Naive thymus-derived CD8-positive, alpha-beta T cell (primary cell): ENCODE measurements around the gene REX1BD. TPM values are rescaled to one million over a fixed set of nuclear protein-coding genes. Genes with fewer than 3 reads are reported as not detected.
"Not testable (repeated sequence)": the region's sequence is repeated elsewhere in the genome, so short reads cannot be mapped to it uniquely, and the experiment has no call there.

ENCODE experiments used
- ATAC-seq, 2 donors: fragments of 150-1000 bp; cut with Tn5 transposase in 1 of 2; sonication (Bioruptor Pico), chemical (Tn5 transposase) in 1 of 2; 1 replicate in 1 of 2; 2 replicates in 1 of 2; pipeline ENCODE4 v1.10.0; 2021; ENCODE audit warnings: mild to moderate bottlenecking in 2 of 2, moderate library complexity in 2 of 2
- POLR2A ChIA-PET: fragments of 350-600 bp; sonication (Branson Sonifier 250); formaldehyde crosslinking; loops from one replicate; lab custom pipeline; 2021; ENCODE audit warnings: antibody characterized with exemption; lab: Charles Lee
- DNase-seq, 10 donors: peaks; one replicate each; pipeline versions ENCODE4 v3.0.0 to v3.0.0-alpha.2; 2020 to 2022
- H3K27ac Mint-ChIP-seq, 10 donors: one replicate each; pipeline ENCODE4 v1.8.0; 2020 to 2022; ENCODE audit warnings: mild to moderate bottlenecking in 10 of 10, mixed read lengths in 10 of 10, moderate library complexity in 4 of 10, inconsistent platforms in 1 of 10
- H3K27me3 Mint-ChIP-seq, 5 donors: one replicate each; pipeline ENCODE4 v1.8.0; 2021 to 2022; ENCODE audit warnings: mixed read lengths in 5 of 5
- H3K36me3 Mint-ChIP-seq, 3 donors: one replicate each; pipeline ENCODE4 v1.8.0; 2020 to 2022; ENCODE audit warnings: mixed read lengths in 3 of 3, mild to moderate bottlenecking in 2 of 3, inconsistent platforms in 1 of 3
- H3K4me1 Mint-ChIP-seq, 4 donors: one replicate each; pipeline ENCODE4 v1.8.0; 2021 to 2022; ENCODE audit warnings: mixed read lengths in 4 of 4
- H3K4me3 Mint-ChIP-seq, 10 donors: one replicate each; pipeline ENCODE4 v1.8.0; 2020 to 2022; ENCODE audit warnings: mild to moderate bottlenecking in 10 of 10, mixed read lengths in 10 of 10, moderate library complexity in 6 of 10, inconsistent platforms in 1 of 10
- H3K9me3 Mint-ChIP-seq, 9 donors: one replicate each; pipeline ENCODE4 v1.8.0; 2020 to 2022; ENCODE audit warnings: mixed read lengths in 9 of 9, mild to moderate bottlenecking in 3 of 9, inconsistent platforms in 1 of 9, moderate library complexity in 1 of 9
- polyA plus RNA-seq, 3 donors: library from polyadenylated mRNA; unstranded; fragments of 300-500 nt; fragmentation: Illumina TruSeq; gene quantifications; one replicate each; pipeline ENCODE4 v1.2.3, GENCODE V29; 2021
- total RNA-seq, 8 experiments: library from RNA in 2 of 8; stranded (reverse) in 2 of 8; gene quantifications; one replicate each; pipeline ENCODE4 v1.2.3 and lab custom pipeline; 2021 to 2026

REX1BD gene
- total and polyA plus RNA-seq, 5 experiments from 2014 or later: 138 to 196 (median 165) TPM

DNA sequence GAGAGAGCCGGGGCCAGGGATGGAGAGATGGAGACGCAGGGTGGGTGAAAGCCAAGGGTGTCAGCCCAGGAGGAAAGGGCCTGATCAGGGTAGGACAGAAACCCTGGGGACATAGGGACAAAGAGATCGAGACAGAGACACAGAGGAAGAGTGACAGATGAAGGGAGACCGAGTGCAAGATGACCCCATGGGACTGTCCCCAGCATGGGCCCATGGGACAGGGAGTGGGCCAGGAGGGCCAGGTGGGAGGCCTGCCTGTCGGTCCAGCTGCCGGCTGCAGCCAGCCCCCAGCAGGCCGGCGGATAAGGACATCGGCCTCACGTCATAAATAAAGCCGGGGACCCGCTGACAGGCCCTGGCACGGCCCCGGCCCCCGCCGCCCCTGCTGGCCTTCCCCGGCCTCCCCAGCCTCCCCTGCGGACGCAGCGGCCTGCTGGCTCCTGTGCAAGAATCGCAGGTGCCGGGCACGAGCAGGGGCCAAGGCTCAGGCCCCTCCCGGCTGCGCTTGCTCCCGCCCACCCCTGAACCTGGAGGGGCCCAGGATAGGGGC lies 6.3 kb downstream of the REX1BD start:
- ATAC-seq (peak in 1 of 2 donors; percentile 1), DNase-seq (no peak)
- Mint-ChIP-seq H3K9me3 (no peaks in the 10 kb centered on the region), H3K4me3 (peak overlapping the region; percentile 64 to 91 (median 79)), H3K27me3 (peaks cover 0 to 8% (median 0%) of the 10 kb centered on the region in 5 donors), H3K4me1 (peaks cover 12 to 27% (median 25%) of the 10 kb centered on the region in 4 donors), H3K27ac (peak overlapping the region in 8 of 10 donors; percentile 48 to 89 (median 78)), H3K36me3 (peaks cover 0 to 9% (median 0%) of the 10 kb centered on the region in 3 donors)
- POLR2A ChIA-PET: interaction anchor here (0.7 to 4.4 kb wide), 3 partner anchors 17 to 253 kb away, joined by 3 to 19 read pairs (median 10); partner anchors contain the start of gene UBA52

GRCh38 chr19:18595475-18595874 lies 6.9 kb downstream of the REX1BD start:
- Mint-ChIP-seq H3K27ac (peak overlapping the region in 2 of 10 donors; percentile 21 to 25), H3K9me3 (no peaks in the 10 kb centered on the region), H3K27me3 (peaks cover 0 to 14% (median 0%) of the 10 kb centered on the region in 5 donors), H3K36me3 (peaks cover 0 to 9% (median 0%) of the 10 kb centered on the region in 3 donors), H3K4me3 (peak overlapping the region in 9 of 10 donors; percentile 43 to 78 (median 64)), H3K4me1 (peaks cover 8 to 22% (median 20%) of the 10 kb centered on the region in 4 donors)
- no peak for DNase-seq
- POLR2A ChIA-PET: interaction anchor here (4.4 kb wide), 1 partner anchor 252 kb away, joined by 19 read pairs; no protein-coding TSS in a partner anchor
- no peak for ATAC-seq

DNA sequence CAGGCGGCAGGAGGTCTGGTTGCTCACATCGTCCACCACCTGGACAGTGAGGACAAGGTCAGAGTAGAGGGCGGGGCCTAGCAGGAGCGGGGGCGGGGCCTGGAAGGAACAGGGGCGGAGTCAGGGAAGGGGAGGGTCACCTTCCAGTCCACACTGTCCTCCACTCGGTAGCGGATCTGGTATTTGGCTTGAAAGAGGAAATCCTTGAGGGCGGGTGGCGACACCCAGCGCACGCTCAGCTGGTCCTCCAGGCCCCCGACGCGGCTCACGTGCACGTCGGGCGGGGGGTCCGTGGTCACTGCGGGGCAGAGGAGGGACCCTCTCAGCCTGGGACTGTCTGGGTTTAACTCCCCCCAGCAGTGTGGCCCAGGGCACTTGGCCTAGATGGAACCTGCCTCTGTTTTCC lies 8.2 kb downstream of the REX1BD start:
- Mint-ChIP-seq H3K36me3 (peaks cover 0 to 2% (median 0%) of the 10 kb centered on the region in 3 donors), H3K4me1 (peaks cover 6 to 15% (median 14%) of the 10 kb centered on the region in 4 donors), H3K27me3 (peaks cover 0 to 26% (median 4%) of the 10 kb centered on the region in 5 donors), H3K9me3 (no peaks in the 10 kb centered on the region), H3K27ac (peak overlapping the region in 3 of 10 donors; percentile 43 to 63 (median 55)), H3K4me3 (no peak overlapping the region)
- ATAC-seq (no peak), DNase-seq (no peak)
- POLR2A ChIA-PET: interaction anchor here (0.5 to 1.4 kb wide), 2 partner anchors 248 to 271 kb away, joined by 4 to 5 read pairs; no protein-coding TSS in a partner anchor

GRCh38 chr19:18597809-18598660 lies 9.4 kb downstream of the REX1BD start:
- POLR2A ChIA-PET: interaction anchor here (0.5 to 1.0 kb wide), 4 partner anchors 9 to 338 kb away, joined by 3 to 4 read pairs (median 4); partner anchors contain the start of gene REX1BD
- H3K4me3 Mint-ChIP-seq: no peak overlapping the region
- H3K27ac Mint-ChIP-seq: no peak overlapping the region
- DNase-seq (no peak), ATAC-seq (no peak)
- peaks cover 6 to 17% (median 16%) of the 10 kb centered on the region in 4 donors for H3K4me1 Mint-ChIP-seq
- no peaks in the 10 kb centered on the region for H3K9me3 Mint-ChIP-seq
- H3K27me3 Mint-ChIP-seq: peaks cover 4 to 37% (median 13%) of the 10 kb centered on the region in 5 donors
- peaks cover 0 to 1% (median 0%) of the 10 kb centered on the region in 3 donors for H3K36me3 Mint-ChIP-seq

- ATAC-seq (no peak), DNase-seq (no peak)
- Mint-ChIP-seq H3K4me3 (no peak overlapping the region), H3K27me3 (peaks cover 7 to 47% (median 19%) of the 10 kb centered on the region in 5 donors), H3K9me3 (no peaks in the 10 kb centered on the region), H3K27ac (no peak overlapping the region), H3K4me1 (peaks cover 6 to 20% (median 16%) of the 10 kb centered on the region in 4 donors), H3K36me3 (peaks cover 0 to 4% (median 0%) of the 10 kb centered on the region in 3 donors)
- POLR2A ChIA-PET: no interaction called here
These were observed 10.9 kb downstream of the REX1BD start for GRCh38 chr19:18599485-18599884.

GRCh38 chr19:18600692-18601397 lies 12.2 kb downstream of the REX1BD start:
- H3K9me3 Mint-ChIP-seq, H3K27ac Mint-ChIP-seq, DNase-seq, ATAC-seq, H3K4me3 Mint-ChIP-seq, H3K36me3 Mint-ChIP-seq: not testable (repeated sequence)
- Mint-ChIP-seq H3K27me3 (peaks cover 9 to 59% (median 27%) of the 10 kb centered on the region in 5 donors), H3K4me1 (peaks cover 0 to 19% (median 12%) of the 10 kb centered on the region in 4 donors)
- POLR2A ChIA-PET: interaction anchor here (1.3 kb wide), 1 partner anchor 12 kb away, joined by 5 read pairs; the partner anchor contains the start of gene REX1BD

GRCh38 chr19:18601875-18602274 lies 13.3 kb downstream of the REX1BD start:
- H3K36me3 Mint-ChIP-seq: peaks cover 0 to 7% (median 0%) of the 10 kb centered on the region in 3 donors
- POLR2A ChIA-PET: no interaction called here
- no peaks in the 10 kb centered on the region for H3K9me3 Mint-ChIP-seq
- H3K27me3 Mint-ChIP-seq: peaks cover 9 to 60% (median 27%) of the 10 kb centered on the region in 5 donors
- H3K4me1 Mint-ChIP-seq: peaks cover 0 to 19% (median 10%) of the 10 kb centered on the region in 4 donors
- no peak overlapping the region for H3K4me3 Mint-ChIP-seq
- no peak overlapping the region for H3K27ac Mint-ChIP-seq
- ATAC-seq: no peak
- no peak for DNase-seq

- H3K27me3 Mint-ChIP-seq: peaks cover 9 to 74% (median 33%) of the 10 kb centered on the region in 5 donors
- DNase-seq: no peak
- no peaks in the 10 kb centered on the region for H3K9me3 Mint-ChIP-seq
- peak; percentile 62 to 78 for ATAC-seq
- peaks cover 0 to 9% (median 0%) of the 10 kb centered on the region in 3 donors for H3K36me3 Mint-ChIP-seq
- peak overlapping the region in 7 of 10 donors; percentile 12 to 69 (median 42) for H3K4me3 Mint-ChIP-seq
- POLR2A ChIA-PET: no interaction called here
- H3K27ac Mint-ChIP-seq: peak overlapping the region in 1 of 10 donors; percentile 62
- peaks cover 5 to 27% (median 15%) of the 10 kb centered on the region in 4 donors for H3K4me1 Mint-ChIP-seq
These were observed 14.8 kb downstream of the REX1BD start for GRCh38 chr19:18603255-18603957.

DNA sequence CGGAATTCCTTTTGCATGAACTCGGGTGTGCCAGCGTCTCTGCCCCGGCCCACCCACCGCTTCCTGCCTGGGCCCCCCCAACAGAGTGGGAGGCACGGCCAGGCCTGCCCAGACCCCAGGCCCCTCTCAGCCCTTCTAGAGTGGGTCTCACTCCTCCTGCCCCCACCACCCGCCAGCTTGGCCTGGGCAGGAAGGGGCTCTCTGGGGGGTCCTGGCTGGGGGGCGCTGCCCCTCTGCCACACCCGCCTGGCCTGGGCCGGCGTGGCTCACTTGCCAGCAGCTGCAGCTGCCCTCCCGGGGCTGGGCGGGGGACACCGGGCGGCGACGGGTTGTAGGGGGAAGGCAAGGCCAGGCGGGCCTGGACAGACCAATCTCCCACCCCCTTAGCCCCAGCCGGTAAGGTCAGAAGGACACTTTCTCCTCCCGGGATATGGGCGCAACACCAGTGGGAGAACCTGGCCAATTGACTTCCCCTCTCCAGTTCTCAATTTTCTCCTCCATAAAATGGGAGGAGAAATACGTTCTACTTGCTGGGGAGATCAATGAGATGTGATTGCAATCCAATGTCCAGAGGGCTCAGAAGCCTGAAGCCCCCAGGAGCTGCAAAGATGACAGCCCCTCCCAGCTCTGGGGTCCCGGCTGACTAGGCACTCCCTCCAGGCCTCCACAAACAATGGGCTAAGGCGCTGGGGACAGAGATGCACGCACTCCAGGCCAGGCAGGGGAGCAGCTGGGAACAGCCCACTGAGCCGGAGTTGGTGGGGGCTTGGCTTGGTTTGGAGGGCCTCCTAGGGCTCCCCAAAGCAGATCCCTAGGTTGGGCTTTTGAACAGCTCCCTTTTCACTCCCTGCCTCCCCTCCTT lies 15.6 kb downstream of the REX1BD start:
- H3K27me3 Mint-ChIP-seq: peaks cover 16 to 79% (median 41%) of the 10 kb centered on the region in 5 donors
- H3K4me1 Mint-ChIP-seq: peaks cover 6 to 34% (median 17%) of the 10 kb centered on the region in 4 donors
- no peaks in the 10 kb centered on the region for H3K9me3 Mint-ChIP-seq
- no peak overlapping the region for H3K27ac Mint-ChIP-seq
- H3K4me3 Mint-ChIP-seq: no peak overlapping the region
- ATAC-seq (peak in 1 of 2 donors; percentile 11), DNase-seq (no peak)
- H3K36me3 Mint-ChIP-seq: peaks cover 0 to 9% (median 0%) of the 10 kb centered on the region in 3 donors
- POLR2A ChIA-PET: no interaction called here

DNA sequence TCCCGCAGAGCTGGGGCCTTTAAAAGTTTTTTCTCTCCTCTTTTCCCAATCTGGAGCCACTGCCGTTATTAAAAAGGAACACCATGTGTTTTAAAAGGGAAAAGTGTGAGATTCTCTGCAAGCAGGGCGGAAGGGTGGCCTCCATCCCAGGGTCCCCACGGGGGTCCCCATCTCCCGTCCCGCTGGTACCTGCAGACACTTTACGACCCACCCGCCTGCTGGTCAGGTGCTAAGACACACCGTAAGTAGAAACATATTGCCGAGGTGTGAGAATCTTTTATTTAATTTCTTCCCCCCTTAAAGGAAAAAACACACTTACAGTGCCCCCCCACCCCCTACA lies 16.2 kb downstream of the REX1BD start:
- H3K4me3 Mint-ChIP-seq: peak overlapping the region in 1 of 10 donors; percentile 45
- ATAC-seq (no peak), DNase-seq (no peak)
- peaks cover 20 to 80% (median 46%) of the 10 kb centered on the region in 5 donors for H3K27me3 Mint-ChIP-seq
- H3K27ac Mint-ChIP-seq: no peak overlapping the region
- H3K4me1 Mint-ChIP-seq: peaks cover 6 to 37% (median 17%) of the 10 kb centered on the region in 4 donors
- no peaks in the 10 kb centered on the region for H3K9me3 Mint-ChIP-seq
- POLR2A ChIA-PET: interaction anchor here (0.6 kb wide), 2 partner anchors 75 to 273 kb away, joined by 3 to 4 read pairs; no protein-coding TSS in a partner anchor
- H3K36me3 Mint-ChIP-seq: peaks cover 0 to 9% (median 0%) of the 10 kb centered on the region in 3 donors
